GM18870 (cell line): Measurements from ENCODE around the gene HTRA3.

Experiments used
- ATAC-seq: cut with Tn5 transposase; IDR thresholded peaks from one replicate; pipeline ENCODE4 v1.9.1; 2021; ENCODE audit warnings: moderate library complexity; ENCODE audit not compliant: unreplicated experiment

Gene HTRA3

GRCh38 chr4:8233672-8234484 is 35.7 kb upstream of the HTRA3 start:
- ATAC-seq, result no peak

GRCh38 chr4:8234715-8235114 is 34.8 kb upstream of the HTRA3 start:
- no peak for ATAC-seq

GRCh38 chr4:8235224-8235623 is 34.3 kb upstream of the HTRA3 start:
- ATAC-seq, result no peak

GRCh38 chr4:8235686-8236085 is 33.9 kb upstream of the HTRA3 start:
- no peak for ATAC-seq

- ATAC-seq, result no peak
These were observed 33.2 kb upstream of the HTRA3 start for GRCh38 chr4:8236106-8236919.

- no peak for ATAC-seq
These were observed 32.7 kb upstream of the HTRA3 start for GRCh38 chr4:8236920-8237195.

- no peak for ATAC-seq
These were observed 32.1 kb upstream of the HTRA3 start for GRCh38 chr4:8237256-8237989.

GRCh38 chr4:8238036-8238511 is 31.5 kb upstream of the HTRA3 start:
- no peak for ATAC-seq

- no peak for ATAC-seq
These were observed 31.0 kb upstream of the HTRA3 start for GRCh38 chr4:8238515-8239053.

GRCh38 chr4:8239226-8239625 is 30.3 kb upstream of the HTRA3 start:
- no peak for ATAC-seq

GRCh38 chr4:8239661-8240060 is 29.9 kb upstream of the HTRA3 start:
- no peak for ATAC-seq

GRCh38 chr4:8240211-8241041 is 29.1 kb upstream of the HTRA3 start:
- ATAC-seq, result no peak

GRCh38 chr4:8241211-8241779 is 28.3 kb upstream of the HTRA3 start:
- ATAC-seq, result no peak

GRCh38 chr4:8241895-8242696 is 27.5 kb upstream of the HTRA3 start:
- no peak for ATAC-seq

- no peak for ATAC-seq
These were observed 26.6 kb upstream of the HTRA3 start for GRCh38 chr4:8242782-8243560.

- ATAC-seq, result no peak
These were observed 25.4 kb upstream of the HTRA3 start for GRCh38 chr4:8244001-8244757.

- no peak for ATAC-seq
These were observed 24.6 kb upstream of the HTRA3 start for GRCh38 chr4:8244931-8245460.
